NAMALWA (cell line): ENCODE data around the gene RYR2.

Source experiments
- DNase-seq: peaks from one replicate; pipeline ENCODE4 v3.0.0-alpha.2; 2015; ENCODE audit warnings: low spot score

RYR2 gene

GRCh38 chr1:237672748-237673147 lies 630.8 kb downstream of the RYR2 start:
- peak; percentile 29 for DNase-seq

DNA sequence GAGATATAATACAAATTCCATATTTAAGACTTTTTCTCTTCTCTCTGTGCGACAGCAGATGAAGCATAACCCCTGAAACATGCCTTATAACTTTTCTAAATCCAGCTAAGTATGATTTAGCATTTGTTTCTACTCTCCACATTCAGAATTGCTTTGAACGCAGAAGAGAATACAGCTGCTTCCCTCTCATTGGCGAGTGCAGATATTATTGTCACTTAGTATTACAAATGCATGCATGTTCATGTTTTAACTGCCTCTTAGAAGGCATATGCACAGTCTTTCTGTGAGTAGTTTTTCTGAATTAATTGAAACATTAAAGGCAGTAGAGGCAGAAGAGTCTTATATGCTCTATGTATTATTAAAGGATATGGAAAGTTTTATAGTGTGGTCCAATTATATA lies 631.6 kb downstream of the RYR2 start:
- DNase-seq, result no peak

- DNase-seq, result peak; percentile 16
Observed at GRCh38 chr1:237677979-237678378, 636.0 kb downstream of the RYR2 start.

DNA sequence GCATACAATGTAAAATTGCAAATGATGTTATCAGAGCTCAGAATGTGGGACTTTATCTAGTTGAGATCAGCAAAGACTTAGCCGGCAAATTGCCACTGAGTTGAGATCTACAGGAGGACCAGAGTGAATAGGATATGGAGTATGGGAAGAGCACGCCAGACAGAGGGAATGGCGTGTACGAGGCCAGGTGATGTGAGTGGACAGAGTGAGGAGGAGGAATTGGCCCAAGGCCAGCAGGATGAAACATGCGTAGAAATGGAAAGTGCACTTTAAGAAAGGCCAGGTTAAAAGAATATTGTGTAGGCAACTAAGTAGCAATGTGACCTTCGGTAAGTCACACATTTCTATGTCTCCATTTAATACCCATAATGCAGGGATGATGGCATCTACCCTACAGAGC lies 637.7 kb downstream of the RYR2 start:
- DNase-seq, result no peak

GRCh38 chr1:237681210-237681609 lies 639.2 kb downstream of the RYR2 start:
- DNase-seq, result no peak

- DNase-seq, result no peak
Observed at GRCh38 chr1:237684236-237684635, 642.3 kb downstream of the RYR2 start.

DNA sequence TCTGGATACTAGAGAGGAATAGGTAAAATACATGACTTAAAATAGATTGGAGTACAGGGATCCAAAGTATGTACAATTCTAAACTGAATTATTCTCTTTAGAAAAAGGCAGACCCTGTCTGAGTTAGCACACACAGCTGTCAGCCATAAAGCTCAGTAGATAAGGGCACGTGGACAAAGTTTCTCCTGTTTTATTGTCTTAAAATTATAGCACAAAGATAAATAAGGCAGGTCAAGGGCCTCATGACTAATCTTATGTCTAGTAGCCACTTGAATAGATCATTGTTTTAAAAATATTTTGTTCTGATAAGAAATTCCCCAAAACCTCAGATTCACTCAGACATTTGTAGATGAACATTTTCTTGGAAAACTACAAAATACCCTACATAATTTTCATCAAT lies 643.6 kb downstream of the RYR2 start:
- DNase-seq, result no peak

DNA sequence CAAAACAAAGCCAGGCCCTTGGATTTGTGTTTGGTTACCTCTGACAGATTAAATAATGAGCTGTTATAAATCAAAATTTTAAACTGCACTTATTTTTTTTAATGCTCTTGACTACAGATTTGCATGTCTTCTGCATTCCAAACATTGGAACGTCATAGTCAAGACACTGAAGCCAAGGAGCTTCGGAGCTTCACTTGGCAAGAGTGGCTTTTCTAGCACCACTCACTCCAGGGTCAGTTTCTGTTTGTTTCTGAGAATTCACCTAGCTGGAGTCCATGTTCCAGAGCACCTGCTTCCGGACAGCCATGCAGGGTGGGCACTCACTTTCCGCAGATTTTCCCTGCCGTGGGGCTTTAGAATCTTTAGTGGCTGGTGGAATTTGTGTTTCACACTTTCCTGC lies 645.8 kb downstream of the RYR2 start:
- no peak for DNase-seq

- no peak for DNase-seq
Observed at GRCh38 chr1:237690656-237691055, 648.7 kb downstream of the RYR2 start.

DNA sequence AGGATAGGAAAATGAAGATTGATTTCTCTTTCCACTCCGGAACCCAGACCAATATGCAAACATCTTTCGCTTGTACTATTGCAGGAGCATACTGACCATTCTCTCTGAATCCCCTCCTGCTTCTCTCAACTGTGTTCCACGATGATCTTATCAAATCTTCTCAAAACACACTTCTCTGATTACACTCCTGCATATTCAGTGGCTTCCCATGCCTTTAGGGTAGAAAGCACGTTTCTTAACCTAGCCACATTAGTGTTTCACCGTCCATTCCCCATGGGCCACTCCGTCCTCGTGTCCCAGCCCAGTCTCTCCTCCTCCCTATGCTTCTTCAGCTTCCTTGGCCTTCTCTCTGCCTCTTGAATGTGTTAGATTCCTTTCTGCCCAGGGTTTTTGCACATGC lies 650.3 kb downstream of the RYR2 start:
- no peak for DNase-seq

- no peak for DNase-seq
Observed at GRCh38 chr1:237695878-237696277, 653.9 kb downstream of the RYR2 start.

DNA sequence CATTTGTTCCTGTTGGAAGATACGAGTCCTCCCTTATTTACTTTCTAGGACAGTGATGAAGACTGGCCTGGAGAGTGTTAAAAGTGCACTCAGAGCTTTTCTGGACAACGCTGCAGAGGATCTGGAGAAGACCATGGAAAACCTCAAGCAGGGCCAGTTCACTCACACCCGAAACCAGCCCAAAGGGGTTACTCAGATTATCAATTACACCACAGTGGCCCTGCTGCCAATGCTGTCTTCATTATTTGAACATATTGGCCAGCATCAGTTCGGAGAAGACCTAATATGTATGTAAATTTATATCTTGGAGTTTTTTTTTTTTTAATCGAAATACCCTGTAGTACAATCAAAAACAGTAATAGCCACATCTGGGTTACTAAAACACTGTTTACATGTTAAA lies 658.2 kb downstream of the RYR2 start:
- DNase-seq, result no peak

- no peak for DNase-seq
Observed at GRCh38 chr1:237701534-237701933, 659.5 kb downstream of the RYR2 start.

GRCh38 chr1:237702161-237702560 lies 660.2 kb downstream of the RYR2 start:
- no peak for DNase-seq

DNA sequence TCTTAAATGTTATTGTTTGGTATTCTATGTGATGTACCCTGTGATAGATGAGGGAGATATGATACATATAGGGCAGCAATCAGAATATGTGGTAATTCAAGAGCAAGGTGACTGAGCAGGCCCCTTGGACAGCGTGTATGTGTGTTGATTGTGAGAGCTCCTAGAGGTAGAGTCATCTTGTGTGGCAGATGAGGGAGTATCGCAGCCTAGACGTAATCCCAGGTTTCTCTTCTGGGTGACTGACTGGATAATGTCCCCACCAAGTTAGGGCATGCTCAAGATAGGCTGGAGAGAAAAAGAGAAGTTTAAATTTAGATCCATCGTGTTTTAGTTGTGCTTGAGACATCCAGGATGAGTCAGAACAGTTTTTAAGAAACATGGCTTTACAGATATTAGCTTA lies 663.5 kb downstream of the RYR2 start:
- DNase-seq, result no peak

DNA sequence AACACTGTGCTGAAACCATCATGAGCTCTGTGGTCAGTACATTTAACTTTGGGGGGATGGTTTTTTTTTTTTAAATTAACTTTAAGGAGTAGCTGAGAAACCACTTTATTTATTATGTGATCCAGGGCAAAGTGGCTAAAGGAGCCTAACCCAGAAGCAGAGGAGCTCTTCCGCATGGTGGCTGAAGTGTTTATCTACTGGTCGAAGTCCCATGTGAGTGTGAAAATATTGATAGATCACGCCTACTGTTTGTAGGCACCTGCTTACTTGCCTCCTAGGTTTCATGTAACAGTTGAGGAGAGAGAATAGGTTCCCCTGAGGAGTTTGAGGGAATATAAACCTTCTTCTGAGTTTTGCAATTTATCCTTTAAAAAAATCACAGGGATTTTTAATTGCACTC lies 667.4 kb downstream of the RYR2 start:
- DNase-seq, result no peak

GRCh38 chr1:237711281-237711680 lies 669.3 kb downstream of the RYR2 start:
- DNase-seq, result no peak

- DNase-seq, result no peak
Observed at GRCh38 chr1:237712082-237712481, 670.1 kb downstream of the RYR2 start.

GRCh38 chr1:237712586-237713157 lies 670.7 kb downstream of the RYR2 start:
- no peak for DNase-seq

- no peak for DNase-seq
Observed at GRCh38 chr1:237713916-237714315, 671.9 kb downstream of the RYR2 start.

DNA sequence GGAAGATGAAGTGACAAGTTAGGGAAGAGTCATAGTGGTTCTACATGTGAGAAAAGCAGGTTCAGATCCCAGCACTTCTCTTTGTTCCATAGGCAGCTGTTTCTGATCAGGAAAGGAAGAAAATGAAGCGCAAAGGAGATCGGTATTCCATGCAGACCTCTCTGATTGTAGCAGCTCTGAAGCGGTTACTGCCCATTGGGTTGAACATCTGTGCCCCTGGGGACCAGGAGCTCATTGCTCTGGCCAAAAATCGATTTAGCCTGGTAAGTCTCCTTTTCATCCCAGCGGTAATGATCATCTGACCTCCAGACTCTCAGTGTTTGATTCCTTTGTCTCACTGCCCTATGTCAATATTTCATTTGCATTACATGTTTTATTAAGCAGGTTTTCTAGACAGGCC lies 675.1 kb downstream of the RYR2 start:
- DNase-seq, result no peak

DNA sequence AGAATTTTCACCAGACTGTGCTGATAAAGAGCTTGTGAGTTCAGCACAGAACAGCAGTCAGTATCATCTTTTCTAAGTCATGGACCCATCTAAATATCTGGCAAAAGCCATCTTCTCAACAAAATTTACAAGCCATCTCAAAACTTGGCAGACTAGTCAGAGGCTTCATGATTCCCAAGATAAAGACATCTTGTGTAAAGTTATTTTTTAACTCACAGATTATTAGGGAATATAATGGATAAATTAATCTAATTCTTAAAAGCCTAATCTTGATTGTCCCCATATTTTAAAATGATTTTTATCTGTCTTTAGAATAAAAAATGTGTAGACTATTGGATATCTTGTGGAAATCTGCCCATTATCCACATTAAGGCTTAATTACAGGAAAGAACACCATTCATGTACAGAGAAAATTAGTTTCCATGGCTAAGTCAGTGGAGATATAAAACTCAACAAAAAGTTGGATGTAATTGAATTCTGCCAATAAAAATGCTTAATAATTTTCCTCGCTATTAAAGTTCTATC lies 688.9 kb downstream of the RYR2 start:
- DNase-seq, result no peak

- DNase-seq, result no peak
Observed at GRCh38 chr1:237732657-237733056, 690.7 kb downstream of the RYR2 start.

GRCh38 chr1:237736372-237737029 lies 694.5 kb downstream of the RYR2 start:
- peak; percentile 64 for DNase-seq
